Endometrial microvascular endothelial cells (primary cell): ENCODE results near the gene DAPL1. TPM values are rescaled to one million over a fixed set of nuclear protein-coding genes. Genes with fewer than 3 reads are reported as not detected.

ENCODE experiments used
- in situ Hi-C: cut with HindIII; loops from 2 replicates; pipeline ENCODE4 v1.10.0; 2017; ENCODE audit warnings: low sequenced_read_pairs, low pct_unique_long_range_greater_than_20kb; ENCODE audit errors: inconsistent ontology term
- total RNA-seq: library from RNA; depleted of rRNA; stranded (reverse); fragments of >200 nt; gene quantifications from one replicate; pipeline ENCODE4 v1.2.3, GENCODE V29; 2015; ENCODE audit errors: inconsistent ontology term

DAPL1 gene
- total RNA-seq, 1 donor from 2014 or later, result not detected

GRCh38 chr2:158774681-158775080 is 20.4 kb upstream of the DAPL1 start:
- in situ Hi-C loops, result loop anchor here (25.0 kb wide), 1 partner anchor 737 kb away; no protein-coding TSS in a partner anchor

GRCh38 chr2:158775273-158776027 is 19.7 kb upstream of the DAPL1 start:
- in situ Hi-C loops, result no loop called here

GRCh38 chr2:158776231-158776630 is 18.9 kb upstream of the DAPL1 start:
- in situ Hi-C loops, result no loop called here

- in situ Hi-C loops, result no loop called here
Observed at GRCh38 chr2:158777077-158777476, 18.0 kb upstream of the DAPL1 start.

- in situ Hi-C loops, result no loop called here
Observed at GRCh38 chr2:158778243-158778642, 16.9 kb upstream of the DAPL1 start.

GRCh38 chr2:158779621-158780020 is 15.5 kb upstream of the DAPL1 start:
- in situ Hi-C loops, result no loop called here

- in situ Hi-C loops, result no loop called here
Observed at GRCh38 chr2:158781353-158781961, 13.7 kb upstream of the DAPL1 start.

GRCh38 chr2:158782136-158782535 is 13.0 kb upstream of the DAPL1 start:
- in situ Hi-C loops, result no loop called here

GRCh38 chr2:158782616-158783015 is 12.5 kb upstream of the DAPL1 start:
- in situ Hi-C loops, result no loop called here

GRCh38 chr2:158783923-158784322 is 11.2 kb upstream of the DAPL1 start:
- in situ Hi-C loops, result no loop called here

GRCh38 chr2:158786897-158787296 is 8.2 kb upstream of the DAPL1 start:
- in situ Hi-C loops, result no loop called here

GRCh38 chr2:158788951-158789350 is 6.2 kb upstream of the DAPL1 start:
- in situ Hi-C loops, result no loop called here

GRCh38 chr2:158796652-158797051 is 1.5 kb downstream of the DAPL1 start:
- in situ Hi-C loops, result no loop called here

GRCh38 chr2:158797963-158798700 is 3.0 kb downstream of the DAPL1 start:
- in situ Hi-C loops, result no loop called here

- in situ Hi-C loops, result no loop called here
Observed at GRCh38 chr2:158799181-158799580, 4.1 kb downstream of the DAPL1 start.

GRCh38 chr2:158803506-158803905 is 8.4 kb downstream of the DAPL1 start:
- in situ Hi-C loops, result no loop called here

- in situ Hi-C loops, result no loop called here
Observed at GRCh38 chr2:158805255-158805654, 10.1 kb downstream of the DAPL1 start.

GRCh38 chr2:158805936-158806335 is 10.8 kb downstream of the DAPL1 start:
- in situ Hi-C loops, result no loop called here

- in situ Hi-C loops, result no loop called here
Observed at GRCh38 chr2:158806941-158807340, 11.8 kb downstream of the DAPL1 start.

GRCh38 chr2:158808426-158808825 is 13.3 kb downstream of the DAPL1 start:
- in situ Hi-C loops, result no loop called here
